Superior temporal gyrus (tissue), 1 donor: ENCODE measurements around the gene ATAD3A.

Experiments
- DNase-seq: peaks from one replicate; pipeline ENCODE4 v3.0.0-alpha.2; 2016; ENCODE audit errors: extremely low spot score

ATAD3A gene

DNA sequence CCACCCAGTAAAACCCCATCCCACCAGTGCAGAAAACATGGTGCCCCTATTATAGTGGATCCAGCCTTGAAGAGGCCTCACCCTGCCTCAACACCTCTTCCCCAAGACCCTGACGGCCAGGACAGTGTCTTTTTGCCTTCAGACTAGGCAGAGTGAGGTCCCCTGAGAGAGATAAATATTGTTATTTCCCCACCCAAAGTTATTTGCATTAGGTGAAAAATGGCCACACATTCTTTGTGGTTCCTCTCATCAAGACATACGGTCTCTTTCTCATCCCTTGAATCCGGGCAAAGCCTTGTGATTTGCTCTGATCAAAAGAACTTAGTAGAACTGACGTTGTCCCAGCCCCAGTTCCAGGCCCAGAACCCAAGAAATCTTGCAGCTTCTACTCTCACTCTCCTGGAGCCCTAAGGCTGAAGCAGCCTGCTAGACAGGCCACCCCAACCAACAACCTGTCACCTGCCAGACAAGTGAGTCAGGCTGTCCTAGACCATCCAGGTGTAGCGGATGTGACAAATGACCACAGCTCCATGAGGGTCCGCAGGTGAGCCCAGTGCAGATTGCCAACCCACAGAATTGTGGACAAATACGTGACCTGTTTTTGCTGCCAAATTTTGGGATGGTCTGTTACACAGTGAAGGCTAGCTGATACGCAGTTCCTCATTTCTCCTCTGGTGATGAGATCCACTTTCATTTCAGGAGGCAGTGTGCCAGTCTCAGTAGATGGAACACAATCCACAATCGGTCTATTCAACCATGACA lies 70.8 kb downstream of the ATAD3A start:
- DNase-seq = no peak

DNA sequence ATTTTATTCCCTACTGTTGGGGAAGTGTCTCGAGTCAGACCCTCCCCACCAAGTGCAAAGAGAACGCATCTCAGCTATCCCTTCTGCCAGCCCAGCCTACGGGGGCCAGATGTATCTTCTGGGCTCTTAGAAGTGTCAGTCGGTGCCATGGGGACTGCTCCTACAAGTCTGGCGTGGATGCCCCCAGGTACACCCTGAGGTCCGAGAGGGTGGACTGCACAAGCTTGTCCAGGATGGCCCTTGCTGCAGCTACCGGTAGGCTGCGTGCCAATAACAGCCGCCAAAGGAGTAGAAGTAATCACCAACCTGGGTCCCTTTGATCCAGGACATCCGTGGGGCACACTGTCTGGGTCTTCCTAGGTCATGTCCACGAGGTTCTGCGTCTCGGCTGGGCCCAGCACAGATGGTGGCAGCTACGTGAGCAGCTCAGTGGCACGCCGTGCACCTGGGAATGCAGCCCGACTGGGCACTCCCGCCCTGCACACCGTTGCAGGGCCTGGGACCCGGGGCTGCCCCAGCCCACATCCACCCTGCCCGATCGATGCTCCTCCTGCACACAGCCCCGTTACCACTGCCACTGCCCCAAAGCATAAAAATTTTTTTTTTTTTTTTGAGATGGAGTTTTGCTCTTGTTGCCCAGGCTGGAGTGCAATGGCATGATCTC lies 71.5 kb downstream of the ATAD3A start:
- no peak for DNase-seq
